Prostate gland (tissue), 2 donors: ENCODE data around the gene CYB5RL.

Experiments
- CTCF ChIP-seq, 4 experiments: fragments of 200-600 bp in 2 of 4; fragments of 450-650 bp in 2 of 4; sonication (generic) in 2 of 4; IDR thresholded peaks; 1 replicate in 3 of 4; 2 replicates in 1 of 4; pipeline ENCODE4 v1.5.1; 2016 to 2019; ENCODE audit warnings: antibody characterized with exemption in 4 of 4, mild to moderate bottlenecking in 2 of 4, moderate library complexity in 2 of 4
- POLR2A ChIP-seq: fragments of 450-650 bp; IDR thresholded peaks from one replicate; pipeline ENCODE4 v1.6.1; 2016; ENCODE audit warnings: antibody characterized with exemption, mild to moderate bottlenecking
- POLR2AphosphoS5 ChIP-seq: sonication (generic); formaldehyde crosslinking; IDR thresholded peaks from one replicate; pipeline ENCODE4 v1.6.1; 2017; ENCODE audit warnings: antibody characterized with exemption

- TF ChIP-seq POLR2A, result no peak
- no peak for TF ChIP-seq CTCF (IDR thresholded peaks at IDR 0.05)
- TF ChIP-seq POLR2AphosphoS5, result no peak
Measured at GRCh38 chr1:54160351-54160750, 39.5 kb downstream of the CYB5RL start.
